Activated T-helper 1 cell treated with anti-CD3 and anti-CD28 coated beads, Interleukin-2, amount 50 U/mL, for 16 hours (primary cell): ENCODE measurements around the gene MEGF6.

ENCODE experiments used
- DNase-seq, 2 donors: peaks; one replicate each; pipeline ENCODE4 v3.0.0-alpha.2; 2020; ENCODE audit warnings: low read depth in 1 of 2, low spot score in 1 of 2

The MEGF6 gene

GRCh38 chr1:3611170-3612019, at the start of gene MEGF6:
MEGF6 (minus strand) TSS chr1:3611508; CDS start chr1:3611268, 240 bp downstream.
- DNase-seq: peak; percentile 38 to 52

- DNase-seq: no peak
These were observed 49.4 kb upstream of the MEGF6 start for GRCh38 chr1:3660704-3661103.

- no peak for DNase-seq
These were observed 47.8 kb upstream of the MEGF6 start for GRCh38 chr1:3659093-3659492.

- no peak for DNase-seq
These were observed 46.9 kb upstream of the MEGF6 start for GRCh38 chr1:3658231-3658615.

- DNase-seq: no peak
These were observed 46.4 kb upstream of the MEGF6 start for GRCh38 chr1:3657578-3658230.

- DNase-seq: no peak
These were observed 45.8 kb upstream of the MEGF6 start for GRCh38 chr1:3657096-3657475.

- no peak for DNase-seq
These were observed 45.3 kb upstream of the MEGF6 start for GRCh38 chr1:3656450-3657095.

GRCh38 chr1:3654549-3655281, 43.4 kb upstream of the MEGF6 start:
- no peak for DNase-seq

- DNase-seq: no peak
These were observed 41.9 kb upstream of the MEGF6 start for GRCh38 chr1:3653286-3653618.

GRCh38 chr1:3652548-3653285, 41.4 kb upstream of the MEGF6 start:
- DNase-seq: no peak

GRCh38 chr1:3651930-3652547, 40.7 kb upstream of the MEGF6 start, which contains the start of gene TP73:
TP73 (plus strand) TSS chr1:3652516; CDS start chr1:3682366, 29,850 bp downstream.
- no peak for DNase-seq

GRCh38 chr1:3651026-3651929, 40.0 kb upstream of the MEGF6 start:
- no peak for DNase-seq

- DNase-seq: no peak
These were observed 39.1 kb upstream of the MEGF6 start for GRCh38 chr1:3650248-3651025.

GRCh38 chr1:3649342-3650247, 38.3 kb upstream of the MEGF6 start, which contains the start of gene WRAP73:
WRAP73 (minus strand) TSS chr1:3650103; CDS start chr1:3649999, 104 bp downstream.
- DNase-seq: peak; percentile 70 to 82

- no peak for DNase-seq
These were observed 35.3 kb upstream of the MEGF6 start for GRCh38 chr1:3646596-3646995.

- no peak for DNase-seq
These were observed 34.5 kb upstream of the MEGF6 start for GRCh38 chr1:3645666-3646355.

- no peak for DNase-seq
These were observed 33.9 kb upstream of the MEGF6 start for GRCh38 chr1:3645247-3645646.
